Panc1 (cell line): Measurements from ENCODE around the gene XG. TPM values are rescaled to one million over a fixed set of nuclear protein-coding genes. Genes with fewer than 3 reads are reported as not detected.

ENCODE experiments used
- ATAC-seq: fragments of 200-7000 bp; cut with Tn5 transposase; 2 replicates; pipeline ENCODE4 v1.9.1; 2020; ENCODE audit warnings: mild to moderate bottlenecking, moderate library complexity
- BruUV-seq: library from RNA; stranded (reverse); fragments of 400-500 nt; replicated peaks from 2 replicates; lab custom pipeline; 2021; lab: Mats Ljungman, UMichigan
- CTCF ChIA-PET: fragments of 300-600 bp; sonication (Branson Sonifier 250); formaldehyde crosslinking; loops from one replicate; lab custom pipeline; 2022; ENCODE audit warnings: antibody characterized with exemption; lab: Charles Lee
- POLR2A ChIA-PET: fragments of 300-600 bp; sonication (Branson Sonifier 250); formaldehyde crosslinking; loops from one replicate; lab custom pipeline; 2022; ENCODE audit warnings: antibody characterized with exemption; lab: Charles Lee
- DNase-seq: peaks from one replicate; pipeline ENCODE4 v3.0.0-alpha.2; 2010; ENCODE audit warnings: low read depth, low spot score
- H3K27ac ChIP-seq: 2 replicates; pipeline ENCODE4 v1.5.1; 2011; ENCODE audit warnings: mild to moderate bottlenecking, low read length, inconsistent platforms
- H3K27me3 ChIP-seq: fragments of 200-500 bp; sonication (Bioruptor generic); 2 replicates; pipeline ENCODE4 v1.6.0; 2014; ENCODE audit warnings: low read length, inconsistent platforms; ENCODE audit not compliant: control insufficient read depth, insufficient read depth
- H3K36me3 ChIP-seq: fragments of 200-500 bp; sonication (Bioruptor generic); 2 replicates; pipeline ENCODE4 v1.5.1; 2014; ENCODE audit warnings: inconsistent platforms, mild to moderate bottlenecking, low read length, moderate library complexity; ENCODE audit not compliant: control insufficient read depth, insufficient read depth
- H3K4me1 ChIP-seq: 2 replicates; pipeline ENCODE4 v1.5.1; 2011; ENCODE audit warnings: inconsistent platforms, mild to moderate bottlenecking, low read length, moderate library complexity; ENCODE audit not compliant: control insufficient read depth, insufficient read depth
- H3K4me3 ChIP-seq, 2 experiments: 2 replicates each; pipeline ENCODE4 v1.5.1; 2011 to 2012; ENCODE audit warnings: low read depth in 2 of 2, low read length in 2 of 2, mild to moderate bottlenecking in 2 of 2, inconsistent platforms in 1 of 2, moderate library complexity in 1 of 2
- H3K9me3 ChIP-seq: fragments of 200-500 bp; sonication (Bioruptor generic); 2 replicates; pipeline ENCODE4 v1.5.1; 2014; ENCODE audit warnings: low read depth, mild to moderate bottlenecking, inconsistent platforms, low read length, moderate library complexity; ENCODE audit not compliant: control insufficient read depth, insufficient read depth
- CTCF ChIP-seq: fragments of 450-650 bp; IDR thresholded peaks from 2 replicates; pipeline ENCODE4 v1.5.1; 2017; ENCODE audit warnings: mild to moderate bottlenecking
- POLR2AphosphoS5 ChIP-seq: IDR thresholded peaks from 2 replicates; pipeline ENCODE4 v1.6.1; 2012; ENCODE audit warnings: mild to moderate bottlenecking, low read depth, low read length, moderate library complexity
- REST ChIP-seq, 2 experiments: IDR thresholded peaks; 2 replicates each; pipeline ENCODE4 v1.6.1; 2011 to 2012; ENCODE audit warnings: low read depth in 2 of 2, control low read depth in 1 of 2, low read length in 1 of 2, mild to moderate bottlenecking in 1 of 2, moderate library complexity in 1 of 2; ENCODE audit not compliant: insufficient read depth in 1 of 2
- SIN3A ChIP-seq: IDR thresholded peaks from 2 replicates; pipeline ENCODE4 v1.6.1; 2012; ENCODE audit warnings: low read depth, mild to moderate bottlenecking, low read length, moderate library complexity, borderline replicate concordance; ENCODE audit not compliant: insufficient read depth
- TCF7L2 ChIP-seq: IDR thresholded peaks from 2 replicates; pipeline ENCODE4 v1.6.1; 2011; ENCODE audit warnings: mild to moderate bottlenecking, low read depth, low read length, inconsistent platforms
- in situ Hi-C: cut with HindIII; loops from 2 replicates; pipeline ENCODE4 v1.10.0; 2016; ENCODE audit warnings: low sequenced_read_pairs, low pct_unique_long_range_greater_than_20kb
- intact Hi-C: fragments of 100-400 bp; cut with micrococcal nuclease; formaldehyde crosslinking; loops from one replicate; pipeline ENCODE4 v1.10.0; 2022; ENCODE audit not compliant: unreplicated experiment
- total RNA-seq: library from RNA; stranded (reverse); gene quantifications from one replicate; pipeline ENCODE4 v1.2.1, GENCODE V29; 2021; ENCODE audit not compliant: unreplicated experiment

The XG gene
- total RNA-seq, 1 experiment from 2014 or later = not detected

- CTCF ChIA-PET = no interaction called here
- no peak for ATAC-seq
- in situ Hi-C loops (no loop called here), intact Hi-C loops (no loop called here)
- H3K4me1 ChIP-seq = no peaks in the 10 kb centered on the region
- H3K27ac ChIP-seq = no peak overlapping the region
- TF ChIP-seq SIN3A (no peak), CTCF (no peak), REST (IDR thresholded peaks at IDR 0.05; ENCODE audit: insufficient read depth in 1 of 2, low read depth in 2 of 2, low read length in 1 of 2) (no peak), POLR2AphosphoS5 (no peak), TCF7L2 (no peak)
- H3K27me3 ChIP-seq = no peaks in the 10 kb centered on the region
- no peaks in the 10 kb centered on the region for H3K36me3 ChIP-seq
- no peaks in the 10 kb centered on the region for H3K9me3 ChIP-seq
- no peak overlapping the region for H3K4me3 ChIP-seq
- POLR2A ChIA-PET = no interaction called here
- no peak for DNase-seq
- BruUV-seq = no TSS peak
Measured at GRCh38 chrX:2708592-2709188, 43.1 kb upstream of the XG start.

GRCh38 chrX:2709556-2709955 lies 42.3 kb upstream of the XG start:
- no peak for DNase-seq
- no peak for ATAC-seq
- Histone ChIP-seq H3K36me3 (no peaks in the 10 kb centered on the region), H3K27ac (no peak overlapping the region), H3K9me3 (no peaks in the 10 kb centered on the region), H3K27me3 (no peaks in the 10 kb centered on the region), H3K4me3 (no peak overlapping the region), H3K4me1 (no peaks in the 10 kb centered on the region)
- intact Hi-C loops = no loop called here
- no TSS peak for BruUV-seq
- TF ChIP-seq REST (IDR thresholded peaks at IDR 0.05; ENCODE audit: insufficient read depth in 1 of 2, low read depth in 2 of 2, low read length in 1 of 2) (no peak), TCF7L2 (no peak), CTCF (no peak), POLR2AphosphoS5 (no peak), SIN3A (no peak)
- ChIA-PET CTCF (no interaction called here), POLR2A (no interaction called here)
- in situ Hi-C loops = no loop called here
